SK-N-SH treated with all-trans-retinoic acid at 6 μM for 48 hours (cell line): ENCODE measurements around the gene FLRT1.

ENCODE experiments used
- ATAC-seq: fragments of 200-7000 bp; cut with Tn5 transposase; 3 replicates; pipeline ENCODE4 v1.9.1; 2020; ENCODE audit warnings: mild to moderate bottlenecking, moderate library complexity
- ARNTL ChIP-seq: fragments of 450-650 bp; formaldehyde crosslinking; IDR thresholded peaks from 2 replicates; pipeline ENCODE4 v1.5.0; 2020; ENCODE audit warnings: low read depth, mild to moderate bottlenecking, moderate library complexity, borderline replicate concordance
- BACH2 ChIP-seq: fragments of 250-450 bp; sonication (Bioruptor Pico); IDR thresholded peaks from 2 replicates; pipeline ENCODE4 v1.9.0; 2021; ENCODE audit warnings: mild to moderate bottlenecking, borderline replicate concordance
- CREB5 ChIP-seq: fragments of 250-450 bp; sonication (Bioruptor Pico); IDR thresholded peaks from 2 replicates; pipeline ENCODE4 v1.5.1; 2020; ENCODE audit warnings: low read depth, mild to moderate bottlenecking, moderate library complexity
- CSDC2 ChIP-seq: fragments of 250-450 bp; sonication (Bioruptor Pico); IDR thresholded peaks from 2 replicates; pipeline ENCODE4 v1.5.0; 2020; ENCODE audit warnings: mild to moderate bottlenecking, moderate library complexity
- CSRNP3 ChIP-seq: fragments of 250-450 bp; sonication (Bioruptor Pico); IDR thresholded peaks from 2 replicates; pipeline ENCODE4 v1.5.1; 2021; ENCODE audit warnings: mild to moderate bottlenecking, moderate library complexity
- ESRRG ChIP-seq: fragments of 250-450 bp; sonication (Bioruptor Pico); IDR thresholded peaks from 2 replicates; pipeline ENCODE4 v1.6.1; 2021; ENCODE audit warnings: mild to moderate bottlenecking
- GLIS3 ChIP-seq: fragments of 250-450 bp; sonication (Bioruptor Pico); IDR thresholded peaks from 2 replicates; pipeline ENCODE4 v1.5.0; 2020; ENCODE audit warnings: mild to moderate bottlenecking, moderate library complexity
- ISL1 ChIP-seq: fragments of 250-450 bp; sonication (Bioruptor Pico); IDR thresholded peaks from 2 replicates; pipeline ENCODE4 v2.1.2; 2022; ENCODE audit warnings: mild to moderate bottlenecking, moderate library complexity
- OSR1 ChIP-seq: fragments of 250-450 bp; sonication (Bioruptor Pico); IDR thresholded peaks from 2 replicates; pipeline ENCODE4 v1.8.0; 2022; ENCODE audit warnings: moderate library complexity, mild to moderate bottlenecking, inconsistent platforms
- POU6F1 ChIP-seq: fragments of 250-450 bp; sonication (Bioruptor Pico); IDR thresholded peaks from 2 replicates; pipeline ENCODE4 v1.8.0; 2021; ENCODE audit warnings: low read depth, mild to moderate bottlenecking, moderate library complexity, borderline replicate concordance
- PPARA ChIP-seq: fragments of 250-450 bp; sonication (Bioruptor Pico); IDR thresholded peaks from 2 replicates; pipeline ENCODE4 v1.5.0; 2020; ENCODE audit warnings: mild to moderate bottlenecking, borderline replicate concordance
- RARB ChIP-seq: fragments of 250-450 bp; sonication (Bioruptor Pico); IDR thresholded peaks from 2 replicates; pipeline ENCODE4 v1.8.0; 2021; ENCODE audit warnings: mild to moderate bottlenecking, moderate library complexity
- SNAI2 ChIP-seq: fragments of 250-450 bp; sonication (Bioruptor Pico); IDR thresholded peaks from 2 replicates; pipeline ENCODE4 v1.5.0; 2020; ENCODE audit warnings: mild to moderate bottlenecking, moderate library complexity
- TCF4 ChIP-seq: fragments of 250-450 bp; sonication (Bioruptor Pico); IDR thresholded peaks from 2 replicates; pipeline ENCODE4 v1.8.0; 2021; ENCODE audit warnings: mild to moderate bottlenecking, moderate library complexity, borderline replicate concordance
- TOX ChIP-seq: fragments of 250-450 bp; sonication (Bioruptor Pico); IDR thresholded peaks from 2 replicates; pipeline ENCODE4 v1.8.0; 2021; ENCODE audit warnings: mild to moderate bottlenecking, moderate library complexity, borderline replicate concordance
- TSHZ2 ChIP-seq: fragments of 250-450 bp; sonication (Bioruptor Pico); IDR thresholded peaks from 2 replicates; pipeline ENCODE4 v1.5.0; 2020; ENCODE audit warnings: mild to moderate bottlenecking, moderate library complexity
- ZC3H10 ChIP-seq: fragments of 250-450 bp; sonication (Bioruptor Pico); IDR thresholded peaks from 2 replicates; pipeline ENCODE4 v1.5.1; 2021; ENCODE audit warnings: mild to moderate bottlenecking, moderate library complexity
- ZFP3 ChIP-seq: fragments of 250-450 bp; sonication (Bioruptor Pico); IDR thresholded peaks from 2 replicates; pipeline ENCODE4 v1.5.0; 2020; ENCODE audit warnings: mild to moderate bottlenecking, moderate library complexity
- ZFP30 ChIP-seq: fragments of 450-650 bp; formaldehyde crosslinking; IDR thresholded peaks from 2 replicates; pipeline ENCODE4 v1.5.0; 2022; ENCODE audit warnings: mild to moderate bottlenecking, moderate library complexity
- ZNF565 ChIP-seq: fragments of 450-650 bp; formaldehyde crosslinking; conservative IDR thresholded peaks from 2 replicates; pipeline ENCODE4 v1.5.0; 2020; ENCODE audit warnings: low read depth, mild to moderate bottlenecking, moderate library complexity

The FLRT1 gene

GRCh38 chr11:64073542-64073941 is 37.8 kb downstream of the FLRT1 start (continued):
- TF ChIP-seq TSHZ2 (CRISPR knock-in tag) = no peak
- TF ChIP-seq ESRRG (CRISPR knock-in tag) = no peak
- no peak for TF ChIP-seq CREB5 (CRISPR knock-in tag)
- TF ChIP-seq TCF4 (CRISPR knock-in tag) = no peak
- TF ChIP-seq POU6F1 (CRISPR knock-in tag) = no peak
- TF ChIP-seq TOX (CRISPR knock-in tag) = no peak
- no peak for TF ChIP-seq ZFP30 (CRISPR knock-in tag)

- ATAC-seq = no peak
These were observed 38.5 kb downstream of the FLRT1 start for GRCh38 chr11:64074239-64074638.

GRCh38 chr11:64076758-64077157 is 41.0 kb downstream of the FLRT1 start:
- no peak for ATAC-seq
- TF ChIP-seq ZFP30 (CRISPR knock-in tag) (no peak), ZNF565 (CRISPR knock-in tag) (no peak), ZFP3 (CRISPR knock-in tag) (no peak), BACH2 (CRISPR knock-in tag) (no peak), ZC3H10 (no peak), GLIS3 (no peak), PPARA (CRISPR knock-in tag) (no peak), ARNTL (CRISPR knock-in tag) (no peak), ISL1 (CRISPR knock-in tag) (no peak), CSDC2 (CRISPR knock-in tag) (no peak), OSR1 (CRISPR knock-in tag) (no peak), CSRNP3 (CRISPR knock-in tag) (no peak), CREB5 (CRISPR knock-in tag) (no peak), POU6F1 (CRISPR knock-in tag) (no peak)
- TF ChIP-seq, all 23 proteins: peak for 0

More at GRCh38 chr11:64074239-64074638, 38.5 kb downstream of the FLRT1 start:
- TF ChIP-seq OSR1 (CRISPR knock-in tag) (no peak), ZFP3 (CRISPR knock-in tag) (peak; percentile 93), RARB (CRISPR knock-in tag) (no peak), SNAI2 (CRISPR knock-in tag) (no peak)
